SK-N-MC (cell line): ENCODE measurements around the gene LCN10.

Source experiments
- EZH2 ChIP-seq: fragments of 200-600 bp; sonication (generic); IDR thresholded peaks from one replicate; pipeline ENCODE4 v1.6.1; 2017; ENCODE audit warnings: antibody characterized with exemption
- POLR2AphosphoS5 ChIP-seq: IDR thresholded peaks from 2 replicates; pipeline ENCODE4 v1.6.1; 2012; ENCODE audit warnings: mild to moderate bottlenecking, low read depth, low read length, borderline replicate concordance

GRCh38 chr9:136745389-136746154, 2.8 kb upstream of the LCN10 start:
- TF ChIP-seq POLR2AphosphoS5 (no peak), EZH2 (no peak)
